ENCODE measurements around the gene INMT. TPM values are rescaled to one million over a fixed set of nuclear protein-coding genes. Genes with fewer than 3 reads are reported as not detected.
"Not testable (repeated sequence)": the region's sequence is repeated elsewhere in the genome, so short reads cannot be mapped to it uniquely, and the experiment has no call there.

INMT gene
- under 0.01 TPM in 1 of 2 replicates, not detected in the other for total RNA-seq

GRCh38 chr7:30751696-30752273, at the start of gene INMT:
TSS of gene INMT (plus strand) at chr7:30752135. CDS start at chr7:30752151, 16 bp downstream.
- DNase-seq (ENCODE audit: low read depth in 2 of 2), result no peak

DNA sequence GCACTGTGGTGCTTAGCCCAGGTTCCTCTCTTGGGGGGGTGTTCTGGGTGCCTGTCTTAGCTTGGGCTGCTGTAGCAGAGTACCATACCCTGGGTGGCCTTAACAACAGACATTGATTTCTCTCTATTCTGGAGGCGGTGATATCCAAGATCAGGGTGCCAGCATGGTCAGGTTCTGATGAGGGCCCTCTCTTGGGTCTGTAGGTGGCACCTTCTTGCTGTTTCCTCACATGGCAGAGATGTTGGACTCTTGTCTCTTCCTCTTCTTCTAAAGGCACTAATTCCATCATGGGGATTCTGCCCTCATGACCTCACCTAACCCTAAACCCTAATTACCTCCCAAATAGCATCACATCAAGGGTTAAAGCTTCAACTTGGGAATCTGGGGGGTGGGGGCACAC, 49.7 kb upstream of the INMT start:
- no peak for DNase-seq (ENCODE audit: low read depth in 2 of 2)

GRCh38 chr7:30703756-30704155, 48.2 kb upstream of the INMT start:
- DNase-seq (ENCODE audit: low read depth in 2 of 2), result no peak

DNA sequence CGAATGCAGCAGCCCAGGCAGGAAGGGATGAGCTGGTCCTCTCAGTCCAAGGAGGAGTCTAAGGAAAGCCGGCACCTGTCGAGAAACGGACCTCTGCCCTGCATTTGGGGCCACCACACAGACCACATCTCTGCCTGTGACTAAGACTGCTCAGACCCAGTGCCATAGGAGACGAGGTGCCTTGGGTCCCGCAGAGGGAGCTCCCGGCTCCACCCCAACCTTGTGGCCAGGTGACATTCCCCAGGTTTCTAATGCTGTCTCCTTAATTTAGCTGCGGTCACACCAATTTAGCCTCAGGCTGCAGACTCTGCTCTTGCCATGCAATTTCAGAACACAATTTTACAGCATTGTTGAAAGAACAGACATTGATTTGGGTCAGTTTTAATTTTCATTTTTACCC, 46.9 kb upstream of the INMT start:
- DNase-seq (ENCODE audit: low read depth in 2 of 2), result no peak

DNA sequence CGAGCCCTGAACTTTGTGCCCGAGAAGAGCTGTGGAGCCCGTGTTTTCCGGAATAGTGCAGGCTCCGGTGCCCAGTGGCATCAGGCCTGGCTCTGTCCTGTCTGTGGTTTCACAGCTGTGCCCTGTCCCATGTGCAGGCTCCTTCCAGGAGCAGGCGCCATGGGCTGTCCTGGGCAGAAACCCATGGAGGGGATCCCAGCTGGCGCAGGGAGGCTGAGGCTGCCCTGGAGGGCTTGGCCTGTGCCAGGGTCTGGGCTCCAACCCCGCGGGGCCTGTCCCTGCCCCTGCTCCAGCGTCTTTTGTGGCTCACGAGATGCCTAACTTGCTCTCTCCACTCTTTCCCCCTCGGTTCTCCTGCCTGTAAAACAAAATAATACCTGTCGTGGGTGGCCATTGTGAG, 46.3 kb upstream of the INMT start:
- no peak for DNase-seq (ENCODE audit: low read depth in 2 of 2)

DNA sequence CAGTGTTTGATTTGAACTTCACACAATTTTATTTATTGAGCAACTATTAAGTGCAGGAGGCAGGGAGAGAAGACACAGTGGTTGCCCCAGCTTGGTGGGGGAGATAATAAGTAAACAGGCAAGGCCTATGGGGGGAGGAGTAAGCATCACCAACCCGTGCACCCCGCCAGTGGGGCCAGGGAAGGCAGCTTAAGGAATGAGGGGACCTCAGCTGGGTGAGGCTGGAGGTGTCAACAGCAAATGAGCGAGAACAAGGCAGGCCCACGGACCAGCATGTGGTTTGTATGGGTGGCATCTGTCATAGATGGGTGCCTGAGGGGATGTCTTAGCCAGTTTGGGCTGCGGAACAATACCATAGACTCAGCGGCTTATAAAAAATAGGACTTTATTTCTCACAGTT, 45.6 kb upstream of the INMT start:
- no peak for DNase-seq (ENCODE audit: low read depth in 2 of 2)

GRCh38 chr7:30706908-30707307, 45.0 kb upstream of the INMT start:
- no peak for DNase-seq (ENCODE audit: low read depth in 2 of 2)

DNA sequence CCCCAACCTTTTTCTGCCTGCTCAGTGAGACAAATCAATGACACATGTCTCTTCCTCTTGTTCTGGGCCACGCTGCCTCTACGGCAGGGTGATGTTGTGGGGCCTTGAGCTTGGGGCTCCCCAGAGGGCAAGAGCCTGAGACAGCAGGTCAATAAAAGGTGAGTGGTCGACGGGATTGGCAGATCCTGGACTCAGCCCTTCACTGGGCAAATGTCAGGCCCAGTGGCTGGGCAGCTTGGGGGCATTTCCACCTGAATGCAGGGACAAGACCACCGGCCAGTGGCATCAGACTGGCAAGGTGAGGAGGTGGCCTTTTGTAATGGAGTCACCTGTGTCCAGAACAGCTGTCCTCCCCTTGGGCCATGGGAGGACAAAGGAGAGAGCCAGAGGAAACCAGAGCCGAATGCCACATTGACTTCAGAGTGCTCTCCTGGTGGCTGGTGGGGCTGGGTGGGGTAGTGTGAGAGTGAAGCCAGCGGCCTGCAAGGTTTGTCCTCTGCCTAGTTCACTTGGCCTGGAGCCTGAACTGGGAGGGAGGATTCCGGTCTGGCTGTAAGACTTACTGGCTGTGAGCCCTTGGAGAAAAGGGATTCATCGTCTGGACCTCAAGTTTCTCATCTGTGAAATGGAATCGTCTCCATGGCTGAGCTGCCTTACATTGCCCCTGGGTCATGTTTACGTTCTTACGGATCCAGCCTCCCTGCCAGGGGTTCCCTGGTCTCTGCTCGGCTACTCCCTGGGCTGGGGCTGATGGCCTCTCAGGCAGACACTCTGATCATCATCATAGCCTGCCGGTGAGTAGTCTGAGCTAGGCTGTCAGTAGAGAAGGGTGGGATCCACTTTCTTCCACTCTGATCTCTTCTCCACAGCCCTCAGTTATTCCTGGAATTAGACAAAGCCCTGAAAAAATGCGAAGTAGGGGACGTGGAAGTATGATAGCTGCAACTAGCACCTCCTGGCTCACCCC, 44.3 kb upstream of the INMT start:
- no peak for DNase-seq (ENCODE audit: low read depth in 2 of 2)

- no peak for DNase-seq (ENCODE audit: low read depth in 2 of 2)
These were observed 43.5 kb upstream of the INMT start for GRCh38 chr7:30708412-30708811.

- DNase-seq (ENCODE audit: low read depth in 2 of 2), result no peak
These were observed 43.0 kb upstream of the INMT start for GRCh38 chr7:30708983-30709382.

DNA sequence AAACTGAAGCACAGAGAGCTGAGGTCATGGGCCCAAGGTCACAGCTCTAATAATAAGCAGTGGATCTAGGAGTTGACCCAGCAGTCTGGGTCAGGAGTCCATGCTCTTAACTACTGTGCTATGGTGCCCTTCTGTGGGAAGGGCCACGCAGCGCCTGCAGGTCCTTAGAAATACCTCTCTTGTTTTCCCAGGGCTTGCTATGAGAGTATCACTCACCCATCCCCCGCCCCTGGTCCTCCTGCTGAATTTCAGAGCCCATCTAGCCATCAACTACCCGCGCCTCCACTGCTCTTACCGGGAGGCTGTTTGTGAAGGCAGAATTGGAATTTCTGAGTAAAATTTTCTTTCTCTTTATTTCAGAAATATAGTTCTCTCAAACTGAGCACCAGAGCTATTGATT, 42.4 kb upstream of the INMT start:
- no peak for DNase-seq (ENCODE audit: low read depth in 2 of 2)

DNA sequence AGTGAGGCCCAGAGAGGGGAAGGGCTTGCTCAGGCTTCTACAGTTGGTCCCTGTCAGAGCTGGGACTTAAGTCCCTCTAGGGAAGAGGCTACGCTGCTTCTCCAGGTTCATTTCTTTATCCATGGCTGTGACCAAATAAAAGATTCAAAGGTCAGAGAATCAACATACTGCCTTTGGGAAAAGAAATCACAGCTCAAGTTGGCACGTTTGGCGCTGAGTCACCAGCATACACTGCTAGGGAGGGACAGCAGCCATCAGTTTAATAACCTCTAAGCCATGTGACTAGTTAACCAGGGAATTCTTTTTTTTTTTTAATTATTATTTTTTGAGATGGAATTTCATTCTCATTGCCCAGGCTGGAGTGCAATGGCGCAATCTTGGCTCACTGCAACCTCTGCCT, 41.3 kb upstream of the INMT start:
- no peak for DNase-seq (ENCODE audit: low read depth in 2 of 2)

- DNase-seq (ENCODE audit: low read depth in 2 of 2), result no peak
These were observed 38.5 kb upstream of the INMT start for GRCh38 chr7:30713392-30713791.

- no peak for DNase-seq (ENCODE audit: low read depth in 2 of 2)
These were observed 37.8 kb upstream of the INMT start for GRCh38 chr7:30714129-30714528.

DNA sequence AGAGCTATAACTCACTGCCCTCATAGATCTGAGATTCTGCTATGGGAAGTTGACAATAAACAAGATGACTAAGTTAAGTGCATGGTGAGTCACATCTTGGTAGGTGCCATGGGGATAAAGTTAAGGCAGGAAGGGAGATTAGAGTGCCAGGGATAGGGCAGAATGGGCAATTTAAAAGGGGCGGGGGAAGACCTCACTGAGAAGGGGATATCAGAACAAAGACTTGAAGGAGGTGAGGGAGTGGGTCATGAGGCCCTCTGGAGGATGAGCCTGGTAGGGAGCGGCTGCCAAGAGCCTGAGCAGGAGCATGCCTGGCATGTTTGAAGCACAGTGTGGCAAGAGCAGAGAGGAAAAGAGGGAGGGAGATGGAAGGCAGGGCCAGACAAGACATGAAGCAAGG, 34.8 kb upstream of the INMT start:
- no peak for DNase-seq (ENCODE audit: low read depth in 2 of 2)

DNA sequence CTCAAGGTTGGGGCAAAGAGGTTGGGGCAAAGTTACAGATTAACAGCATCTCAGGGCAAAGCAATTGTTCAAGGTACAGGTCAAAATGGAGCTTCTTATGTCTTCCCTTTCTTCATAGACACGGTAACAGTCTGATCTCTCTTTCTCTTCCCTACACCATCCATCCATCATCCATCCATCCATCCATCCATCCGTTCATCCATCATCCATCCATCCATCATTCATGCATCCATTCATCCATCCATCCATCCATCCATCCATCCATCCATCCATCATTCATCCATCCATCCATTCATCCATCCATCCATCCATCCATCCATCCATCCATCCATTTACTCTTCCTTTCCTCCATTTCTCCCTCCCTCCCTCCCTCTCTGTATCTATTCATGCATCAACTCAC, 32.5 kb upstream of the INMT start:
- not testable (repeated sequence) for DNase-seq (ENCODE audit: low read depth in 2 of 2)

- no peak for DNase-seq (ENCODE audit: low read depth in 2 of 2)
These were observed 30.7 kb upstream of the INMT start for GRCh38 chr7:30721211-30721610.

- no peak for DNase-seq (ENCODE audit: low read depth in 2 of 2)
These were observed 29.7 kb upstream of the INMT start for GRCh38 chr7:30722187-30722586.

GRCh38 chr7:30722671-30723070, 29.3 kb upstream of the INMT start:
- no peak for DNase-seq (ENCODE audit: low read depth in 2 of 2)

DNA sequence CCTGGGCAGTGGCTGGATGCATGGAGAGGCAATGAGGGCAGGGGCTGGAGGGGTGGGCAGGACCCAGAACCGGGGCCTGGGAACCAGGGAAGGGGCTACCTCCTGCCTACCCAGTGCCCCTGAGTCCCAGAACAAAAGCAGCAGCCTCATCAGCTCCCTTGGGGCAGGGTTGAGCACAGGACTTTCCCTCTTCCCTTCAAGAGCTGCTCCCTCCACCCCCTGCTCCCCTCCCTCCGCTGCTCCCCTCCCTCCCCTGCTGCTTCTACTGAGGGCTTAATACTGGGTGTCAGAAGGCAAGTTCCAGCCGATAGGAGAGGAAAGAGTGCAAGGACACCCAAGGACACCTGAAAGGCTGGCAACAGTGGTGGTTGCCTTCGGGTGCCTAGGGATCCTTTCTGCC, 28.2 kb upstream of the INMT start:
- no peak for DNase-seq (ENCODE audit: low read depth in 2 of 2)

- DNase-seq (ENCODE audit: low read depth in 2 of 2), result no peak
These were observed 25.5 kb upstream of the INMT start for GRCh38 chr7:30726296-30727006.
